Gastroesophageal sphincter (tissue), 3 donors: ENCODE data around the gene G6PC3.

ENCODE experiments used
- POLR2AphosphoS5 ChIP-seq: sonication (generic); formaldehyde crosslinking; IDR thresholded peaks from one replicate; pipeline ENCODE4 v1.6.1; 2017; ENCODE audit warnings: antibody characterized with exemption
- TF ChIP-seq, protein P1 (sequence below), 4 experiments: fragments of 200-600 bp in 2 of 4; fragments of 450-650 bp in 2 of 4; sonication (generic) in 1 of 4; IDR thresholded peaks; one replicate each; pipeline ENCODE4 v1.5.1; 2017 to 2019; ENCODE audit warnings: antibody characterized with exemption in 4 of 4, mild to moderate bottlenecking in 2 of 4, moderate library complexity in 2 of 4

GRCh38 chr17:44076716-44077594 lies 6.4 kb downstream of the G6PC3 start:
- TF ChIP-seq, protein P1, sequence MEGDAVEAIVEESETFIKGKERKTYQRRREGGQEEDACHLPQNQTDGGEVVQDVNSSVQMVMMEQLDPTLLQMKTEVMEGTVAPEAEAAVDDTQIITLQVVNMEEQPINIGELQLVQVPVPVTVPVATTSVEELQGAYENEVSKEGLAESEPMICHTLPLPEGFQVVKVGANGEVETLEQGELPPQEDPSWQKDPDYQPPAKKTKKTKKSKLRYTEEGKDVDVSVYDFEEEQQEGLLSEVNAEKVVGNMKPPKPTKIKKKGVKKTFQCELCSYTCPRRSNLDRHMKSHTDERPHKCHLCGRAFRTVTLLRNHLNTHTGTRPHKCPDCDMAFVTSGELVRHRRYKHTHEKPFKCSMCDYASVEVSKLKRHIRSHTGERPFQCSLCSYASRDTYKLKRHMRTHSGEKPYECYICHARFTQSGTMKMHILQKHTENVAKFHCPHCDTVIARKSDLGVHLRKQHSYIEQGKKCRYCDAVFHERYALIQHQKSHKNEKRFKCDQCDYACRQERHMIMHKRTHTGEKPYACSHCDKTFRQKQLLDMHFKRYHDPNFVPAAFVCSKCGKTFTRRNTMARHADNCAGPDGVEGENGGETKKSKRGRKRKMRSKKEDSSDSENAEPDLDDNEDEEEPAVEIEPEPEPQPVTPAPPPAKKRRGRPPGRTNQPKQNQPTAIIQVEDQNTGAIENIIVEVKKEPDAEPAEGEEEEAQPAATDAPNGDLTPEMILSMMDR (IDR thresholded peaks at IDR 0.05), result no peak
- TF ChIP-seq POLR2AphosphoS5, result no peak
